ENCODE results near the gene ARMH1.
"Not testable (repeated sequence)": the region's sequence is repeated elsewhere in the genome, so short reads cannot be mapped to it uniquely, and the experiment has no call there.

The ARMH1 gene

GRCh38 chr1:44695671-44696070 lies 21.2 kb downstream of the ARMH1 start:
- DNase-seq: no peak

- DNase-seq: no peak
These were observed 21.6 kb downstream of the ARMH1 start for GRCh38 chr1:44696101-44696500.

GRCh38 chr1:44696789-44697345 lies 22.4 kb downstream of the ARMH1 start:
- no peak for DNase-seq

- no peak for DNase-seq
These were observed 23.6 kb downstream of the ARMH1 start for GRCh38 chr1:44698138-44698537.

GRCh38 chr1:44699375-44699774 lies 24.9 kb downstream of the ARMH1 start:
- not testable (repeated sequence) for DNase-seq

- no peak for DNase-seq
These were observed 26.1 kb downstream of the ARMH1 start for GRCh38 chr1:44700573-44700972.

GRCh38 chr1:44701141-44701573 lies 26.6 kb downstream of the ARMH1 start:
- DNase-seq: no peak

GRCh38 chr1:44705470-44705869 lies 31.0 kb downstream of the ARMH1 start:
- DNase-seq: no peak

- DNase-seq: no peak
These were observed 31.4 kb downstream of the ARMH1 start for GRCh38 chr1:44705938-44706337.

GRCh38 chr1:44707112-44707881 lies 32.8 kb downstream of the ARMH1 start:
- DNase-seq: peak; percentile 94

- peak; percentile 39 for DNase-seq
These were observed 33.7 kb downstream of the ARMH1 start for GRCh38 chr1:44707959-44708831.

GRCh38 chr1:44713321-44713781 lies 38.8 kb downstream of the ARMH1 start:
- DNase-seq: no peak

- DNase-seq: no peak
These were observed 40.0 kb downstream of the ARMH1 start for GRCh38 chr1:44714532-44714931.

- peak; percentile 69 for DNase-seq
These were observed 40.5 kb downstream of the ARMH1 start for GRCh38 chr1:44714944-44715571.

GRCh38 chr1:44717156-44717555 lies 42.6 kb downstream of the ARMH1 start:
- DNase-seq: no peak

- no peak for DNase-seq
These were observed 43.1 kb downstream of the ARMH1 start for GRCh38 chr1:44717653-44718052.

- no peak for DNase-seq
These were observed 43.6 kb downstream of the ARMH1 start for GRCh38 chr1:44718091-44718490.

GRCh38 chr1:44719318-44719717 lies 44.8 kb downstream of the ARMH1 start:
- DNase-seq: no peak

GRCh38 chr1:44720281-44720680 lies 45.8 kb downstream of the ARMH1 start:
- no peak for DNase-seq

GRCh38 chr1:44721485-44722361 lies 47.2 kb downstream of the ARMH1 start:
- DNase-seq: peak; percentile 94

GRCh38 chr1:44723064-44723463 lies 48.5 kb downstream of the ARMH1 start:
- DNase-seq: no peak
